Activated B cell treated with CpG ODN at 0.5 μM for 24 hours (primary cell): ENCODE measurements around the gene FMO5. TPM values are rescaled to one million over a fixed set of nuclear protein-coding genes. Genes with fewer than 3 reads are reported as not detected.
"Not testable (repeated sequence)": the region's sequence is repeated elsewhere in the genome, so short reads cannot be mapped to it uniquely, and the experiment has no call there.

Source experiments
- ATAC-seq: fragments of 200-7000 bp; cut with Tn5 transposase; one replicate; pipeline ENCODE4 v1.10.0; 2021; ENCODE audit warnings: low read depth, mild to moderate bottlenecking, moderate library complexity
- CTCF ChIA-PET: fragments of 350-600 bp; sonication (Branson Sonifier 250); formaldehyde crosslinking; loops from one replicate; lab custom pipeline; 2021; ENCODE audit warnings: antibody characterized with exemption; lab: Charles Lee
- POLR2A ChIA-PET: fragments of 350-600 bp; sonication (Branson Sonifier 250); formaldehyde crosslinking; loops from one replicate; lab custom pipeline; 2021; ENCODE audit warnings: antibody characterized with exemption; lab: Charles Lee
- DNase-seq: peaks from one replicate; pipeline ENCODE4 v3.0.0; 2022
- H3K27ac Mint-ChIP-seq: one replicate; pipeline ENCODE4 v1.8.0; 2020; ENCODE audit warnings: mixed read lengths
- H3K27me3 Mint-ChIP-seq: one replicate; pipeline ENCODE4 v1.8.0; 2021; ENCODE audit warnings: mixed read lengths
- H3K36me3 Mint-ChIP-seq: one replicate; pipeline ENCODE4 v1.8.0; 2021; ENCODE audit warnings: low read depth, mixed read lengths
- H3K4me1 Mint-ChIP-seq: one replicate; pipeline ENCODE4 v1.8.0; 2021; ENCODE audit warnings: mixed read lengths
- H3K4me3 Mint-ChIP-seq: one replicate; pipeline ENCODE4 v1.8.0; 2020; ENCODE audit warnings: mild to moderate bottlenecking, mixed read lengths
- H3K9me3 Mint-ChIP-seq: one replicate; pipeline ENCODE4 v1.8.0; 2020; ENCODE audit warnings: mixed read lengths
- intact Hi-C: fragments of 100-400 bp; cut with micrococcal nuclease; formaldehyde crosslinking; loops from one replicate; pipeline ENCODE4 v1.15.1; 2024
- total RNA-seq: library from RNA; stranded (reverse); gene quantifications from 2 replicates; pipeline ENCODE4 v1.2.3, GENCODE V29; 2022
- TF ChIP-seq, protein P1 (sequence below): fragments of 200-600 bp; IDR thresholded peaks from one replicate; pipeline ENCODE4 v1.8.0; 2022; ENCODE audit warnings: antibody characterized with exemption, mild to moderate bottlenecking

Gene FMO5
- total RNA-seq, 1 donor from 2014 or later = 1.8 TPM

DNA sequence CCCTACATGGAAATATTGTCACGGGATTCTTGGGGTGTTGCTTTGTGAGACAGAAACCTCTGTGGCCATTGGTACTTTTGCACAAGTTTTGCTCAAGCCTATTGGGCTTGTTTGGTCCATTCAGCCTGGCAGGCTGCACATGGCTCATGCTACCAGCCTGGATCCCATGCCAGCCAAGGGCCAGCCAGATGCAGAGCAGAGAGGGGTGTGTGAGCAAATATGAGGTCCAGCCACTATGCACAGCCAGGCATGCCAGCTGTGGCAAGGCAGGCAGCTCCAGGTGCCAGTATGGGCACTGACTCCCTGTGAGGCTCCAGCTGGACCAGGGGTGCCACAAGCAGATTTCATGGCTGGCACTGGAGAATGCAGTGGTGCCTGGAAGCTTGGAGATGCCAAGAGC is 10.7 kb upstream of the FMO5 start:
- DNase-seq (no peak), ATAC-seq (no peak)
- POLR2A ChIA-PET = no interaction called here
- no peaks in the 10 kb centered on the region for H3K4me1 Mint-ChIP-seq
- H3K4me3 Mint-ChIP-seq = no peak overlapping the region
- H3K9me3 Mint-ChIP-seq = no peaks in the 10 kb centered on the region
- CTCF ChIA-PET = no interaction called here
- intact Hi-C loops = no loop called here
- no peaks in the 10 kb centered on the region for H3K36me3 Mint-ChIP-seq
- no peaks in the 10 kb centered on the region for H3K27me3 Mint-ChIP-seq
- H3K27ac Mint-ChIP-seq = no peak overlapping the region
- TF ChIP-seq, protein P1, sequence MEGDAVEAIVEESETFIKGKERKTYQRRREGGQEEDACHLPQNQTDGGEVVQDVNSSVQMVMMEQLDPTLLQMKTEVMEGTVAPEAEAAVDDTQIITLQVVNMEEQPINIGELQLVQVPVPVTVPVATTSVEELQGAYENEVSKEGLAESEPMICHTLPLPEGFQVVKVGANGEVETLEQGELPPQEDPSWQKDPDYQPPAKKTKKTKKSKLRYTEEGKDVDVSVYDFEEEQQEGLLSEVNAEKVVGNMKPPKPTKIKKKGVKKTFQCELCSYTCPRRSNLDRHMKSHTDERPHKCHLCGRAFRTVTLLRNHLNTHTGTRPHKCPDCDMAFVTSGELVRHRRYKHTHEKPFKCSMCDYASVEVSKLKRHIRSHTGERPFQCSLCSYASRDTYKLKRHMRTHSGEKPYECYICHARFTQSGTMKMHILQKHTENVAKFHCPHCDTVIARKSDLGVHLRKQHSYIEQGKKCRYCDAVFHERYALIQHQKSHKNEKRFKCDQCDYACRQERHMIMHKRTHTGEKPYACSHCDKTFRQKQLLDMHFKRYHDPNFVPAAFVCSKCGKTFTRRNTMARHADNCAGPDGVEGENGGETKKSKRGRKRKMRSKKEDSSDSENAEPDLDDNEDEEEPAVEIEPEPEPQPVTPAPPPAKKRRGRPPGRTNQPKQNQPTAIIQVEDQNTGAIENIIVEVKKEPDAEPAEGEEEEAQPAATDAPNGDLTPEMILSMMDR = no peak

DNA sequence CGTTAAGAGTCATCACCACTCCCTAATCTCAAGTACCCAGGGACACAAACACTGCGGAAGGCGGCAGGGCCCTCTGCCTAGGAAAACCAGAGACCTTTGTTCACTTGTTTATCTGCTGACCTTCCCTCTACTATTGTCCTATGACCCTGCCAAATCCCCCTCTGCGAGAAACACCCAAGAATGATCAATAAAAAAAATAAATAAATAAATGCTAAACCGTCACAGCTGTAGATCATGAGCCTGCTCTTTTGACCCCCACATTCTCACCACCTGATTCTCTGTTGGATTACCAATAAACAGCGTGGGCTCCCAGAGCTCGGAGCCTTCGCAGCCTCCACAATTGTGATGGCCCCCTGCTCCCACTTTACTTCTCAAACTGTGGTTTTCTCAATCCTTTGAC is 8.8 kb upstream of the FMO5 start:
- H3K27me3 Mint-ChIP-seq, CTCF ChIA-PET, H3K9me3 Mint-ChIP-seq, H3K27ac Mint-ChIP-seq, H3K36me3 Mint-ChIP-seq, H3K4me3 Mint-ChIP-seq, DNase-seq, ATAC-seq, intact Hi-C loops, POLR2A ChIA-PET, H3K4me1 Mint-ChIP-seq: not testable (repeated sequence)

DNA sequence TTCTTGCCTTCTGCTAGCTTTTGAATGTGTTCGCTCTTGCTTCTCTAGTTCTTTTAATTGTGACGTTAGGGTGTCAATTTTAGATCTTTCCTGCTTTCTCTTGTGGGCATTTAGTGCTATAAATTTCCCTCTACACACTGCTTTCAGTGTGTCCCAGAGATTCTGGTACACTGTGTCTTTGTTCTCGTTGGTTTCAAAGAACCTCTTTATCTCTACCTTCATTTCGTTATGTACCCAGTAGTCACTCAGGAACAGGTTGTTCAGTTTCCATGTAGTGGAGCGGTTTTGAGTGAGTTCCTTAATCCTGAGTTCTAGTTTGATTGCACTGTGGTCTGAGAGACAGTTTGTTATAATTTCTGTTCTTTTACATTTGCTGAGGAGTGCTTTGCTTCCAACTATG is 5.9 kb upstream of the FMO5 start:
- H3K27me3 Mint-ChIP-seq, H3K4me3 Mint-ChIP-seq, ATAC-seq, H3K36me3 Mint-ChIP-seq, DNase-seq, POLR2A ChIA-PET, intact Hi-C loops, H3K9me3 Mint-ChIP-seq, CTCF ChIA-PET, H3K4me1 Mint-ChIP-seq, H3K27ac Mint-ChIP-seq: not testable (repeated sequence)

DNA sequence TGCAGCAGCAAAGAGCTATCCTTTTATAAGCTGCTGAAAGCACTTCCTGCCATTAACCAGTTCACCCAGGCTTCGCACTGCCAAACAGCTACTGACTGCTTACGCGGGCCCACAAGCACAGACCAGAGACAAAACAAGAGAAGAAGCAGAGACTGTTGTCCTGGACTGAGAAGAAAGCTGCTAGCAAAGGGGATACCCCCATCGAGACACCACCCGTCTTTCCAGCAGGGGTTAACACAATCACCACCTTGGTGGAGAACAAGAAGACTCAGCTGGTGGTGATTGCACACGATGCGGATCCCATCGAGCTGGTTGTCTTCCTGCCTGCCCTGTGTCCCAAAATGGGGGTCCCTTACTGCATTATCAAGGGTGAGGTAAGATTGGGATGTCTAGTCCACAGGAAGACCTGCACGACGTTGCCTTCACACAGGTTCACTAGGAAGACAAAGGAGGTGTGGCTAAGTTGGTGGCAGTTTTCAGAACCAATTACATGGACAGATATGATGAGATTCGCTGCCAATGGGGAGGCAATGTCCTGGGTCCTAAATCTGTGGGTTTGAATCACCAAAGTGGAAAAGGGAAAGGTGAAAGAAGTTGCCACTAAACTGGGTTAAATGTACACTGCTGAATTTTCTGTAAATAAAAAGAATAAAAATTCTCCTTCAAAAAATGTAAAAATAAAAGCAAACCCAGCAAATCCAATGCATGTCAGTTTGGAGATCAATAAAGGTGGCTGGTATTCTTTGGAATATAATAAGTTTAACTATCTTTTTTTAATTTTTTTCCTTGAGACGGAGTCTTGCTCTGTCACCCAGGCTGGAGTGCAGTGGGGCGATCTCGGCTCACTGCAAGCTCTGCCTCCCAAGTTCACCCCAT is 1.2 kb downstream of the FMO5 start:
- Mint-ChIP-seq H3K36me3 (no peaks in the 10 kb centered on the region), H3K27ac (peak overlapping the region; percentile 20), H3K4me3 (peak overlapping the region; percentile 8), H3K27me3 (no peaks in the 10 kb centered on the region), H3K9me3 (no peaks in the 10 kb centered on the region), H3K4me1 (peaks cover 18% of the 10 kb centered on the region)
- no peak for DNase-seq
- ATAC-seq = no peak
- intact Hi-C loops = no loop called here
- POLR2A ChIA-PET = interaction anchor here (1.4 kb wide), 1 partner anchor 9 kb away, joined by 4 read pairs; no protein-coding TSS in a partner anchor
- TF ChIP-seq, protein P1 = no peak
- CTCF ChIA-PET = interaction anchor here (1.2 kb wide), 1 partner anchor 18 kb away, joined by 4 read pairs; the partner anchor contains the start of gene CHD1L

DNA sequence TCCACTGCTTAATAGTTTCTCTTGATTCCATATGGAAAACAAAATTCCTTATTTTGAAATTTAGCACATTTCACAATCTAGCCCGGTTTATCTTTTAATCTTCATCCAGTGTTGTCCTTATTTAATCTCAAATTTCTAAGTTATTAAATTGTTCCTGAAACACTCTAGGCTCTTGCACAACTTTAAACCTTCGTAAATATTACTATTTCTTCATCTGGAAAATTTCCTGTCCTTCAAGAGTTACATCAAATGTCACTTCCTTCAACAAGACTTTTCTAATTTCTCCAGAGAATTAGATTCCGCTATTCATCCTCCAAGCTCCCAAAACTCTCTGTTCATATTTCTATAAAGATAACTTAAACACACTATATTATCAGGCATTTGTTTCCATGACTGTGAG is 6.5 kb downstream of the FMO5 start:
- TF ChIP-seq, protein P1 = no peak
- no peak overlapping the region for H3K4me3 Mint-ChIP-seq
- no peak for DNase-seq
- H3K9me3 Mint-ChIP-seq = no peaks in the 10 kb centered on the region
- ChIA-PET POLR2A (no interaction called here), CTCF (no interaction called here)
- H3K4me1 Mint-ChIP-seq = peaks cover 22% of the 10 kb centered on the region
- H3K27ac Mint-ChIP-seq = no peak overlapping the region
- no peaks in the 10 kb centered on the region for H3K36me3 Mint-ChIP-seq
- ATAC-seq = no peak
- H3K27me3 Mint-ChIP-seq = no peaks in the 10 kb centered on the region
- intact Hi-C loops = no loop called here

DNA sequence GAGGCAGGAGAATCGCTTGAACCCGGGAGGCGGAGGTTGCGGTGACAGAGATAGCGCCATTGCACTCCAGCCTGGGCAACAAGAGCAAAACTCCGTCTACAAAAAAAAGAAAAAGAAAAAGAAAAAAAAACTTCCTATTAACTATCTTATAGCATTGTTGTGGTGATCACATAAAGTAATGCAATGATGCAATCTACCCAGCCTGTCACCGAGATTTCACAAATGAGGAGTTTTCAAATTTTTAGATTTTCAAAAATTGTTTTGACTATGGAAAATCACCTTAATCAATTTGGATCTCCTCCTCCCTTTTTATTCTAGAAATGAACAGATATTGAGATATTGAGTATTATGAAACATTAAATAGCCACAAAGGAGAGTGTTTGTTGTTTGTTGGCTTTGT is 8.0 kb downstream of the FMO5 start:
- no peak overlapping the region for H3K4me3 Mint-ChIP-seq
- TF ChIP-seq, protein P1 = no peak

More for the DNA sequence above, 8.0 kb downstream of the FMO5 start:
- DNase-seq (no peak), ATAC-seq (no peak)
- Mint-ChIP-seq H3K27ac (no peak overlapping the region), H3K36me3 (peaks cover 3% of the 10 kb centered on the region), H3K27me3 (no peaks in the 10 kb centered on the region), H3K4me1 (peaks cover 26% of the 10 kb centered on the region), H3K9me3 (no peaks in the 10 kb centered on the region)
- ChIA-PET CTCF (no interaction called here), POLR2A (no interaction called here)
- intact Hi-C loops = no loop called here
